Glomerular visceral epithelial cell (primary cell): ENCODE measurements around the gene PTPRT.

Experiments
- DNase-seq: peaks from one replicate; pipeline ENCODE4 v3.0.0-alpha.2; 2016; ENCODE audit errors: extremely low spot score

PTPRT gene

DNA sequence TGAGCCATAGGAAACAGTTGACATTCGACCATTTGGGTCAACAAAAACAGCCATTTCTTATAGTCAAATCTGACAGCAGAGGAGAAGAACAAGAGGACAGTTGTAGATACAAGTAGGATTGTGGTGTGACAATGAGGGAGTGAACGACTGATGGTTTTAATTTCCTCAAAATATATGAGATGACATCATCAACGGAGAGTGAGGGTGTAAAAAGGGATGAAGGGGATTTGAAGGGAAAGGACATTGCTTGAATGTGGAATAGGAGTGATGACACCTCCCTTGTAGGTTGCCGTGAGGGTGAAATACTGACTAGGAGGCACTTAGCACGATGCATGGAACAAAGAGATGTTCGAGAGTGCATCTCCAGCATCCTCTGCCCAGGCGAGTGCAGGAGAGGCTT, 1071.7 kb downstream of the PTPRT start:
- no peak for DNase-seq

DNA sequence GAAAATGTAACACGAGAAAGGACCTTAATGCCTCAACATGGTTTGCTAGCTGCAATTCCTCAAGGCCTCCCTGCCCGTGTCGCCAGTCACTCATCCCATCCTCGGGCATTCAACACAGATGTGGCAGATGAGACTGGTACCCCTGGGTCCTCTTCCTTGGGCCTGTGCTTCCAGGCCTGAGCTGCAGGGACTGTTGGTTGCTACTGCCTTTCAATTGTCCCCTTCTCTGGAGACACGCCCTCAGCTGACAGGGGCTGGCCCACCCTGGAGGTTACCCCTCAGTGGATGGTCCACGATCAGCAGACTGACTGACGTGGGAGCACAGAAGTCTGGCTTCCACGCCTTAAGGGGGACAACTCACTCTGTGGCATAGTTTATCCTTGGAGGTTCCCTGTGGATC, 1076.5 kb downstream of the PTPRT start:
- DNase-seq, result no peak

DNA sequence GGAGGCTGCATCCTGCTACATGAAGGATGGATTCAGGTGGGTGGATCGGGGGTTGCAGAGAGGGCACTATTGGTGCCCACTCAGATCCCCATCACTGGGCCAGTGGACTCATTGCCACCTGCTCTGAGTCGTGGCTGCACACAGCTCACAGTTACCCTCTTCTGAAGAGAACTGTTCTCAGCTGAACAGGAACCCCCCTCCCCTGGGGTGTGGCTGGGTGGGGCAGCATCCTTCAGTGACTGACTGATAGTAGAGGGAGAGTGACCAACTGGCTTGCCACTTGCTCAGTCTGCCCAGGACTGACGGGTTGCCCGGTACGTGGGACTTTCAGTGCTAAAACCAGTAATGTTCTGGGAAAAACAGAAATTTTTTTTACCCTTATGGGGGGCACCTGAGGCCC, 1077.5 kb downstream of the PTPRT start:
- no peak for DNase-seq

DNA sequence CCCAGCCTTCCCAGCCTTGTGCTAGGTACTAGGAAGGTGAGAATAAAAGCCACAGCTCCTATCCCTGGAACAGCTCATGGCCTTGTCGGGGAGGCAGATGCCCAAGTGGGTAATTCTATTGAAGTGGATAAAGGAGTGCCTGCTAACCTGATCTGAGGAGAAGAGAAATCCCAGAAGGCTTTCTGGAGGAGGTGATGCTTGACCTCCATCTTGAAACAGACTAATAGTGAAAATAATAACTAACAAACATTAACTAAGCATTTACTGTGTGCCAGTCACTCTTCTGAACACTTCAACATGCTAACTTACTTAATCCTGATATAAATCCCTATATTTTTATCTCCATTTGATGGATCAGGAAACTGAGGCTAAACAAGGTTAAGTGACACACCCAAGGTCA, 1078.4 kb downstream of the PTPRT start:
- no peak for DNase-seq

DNA sequence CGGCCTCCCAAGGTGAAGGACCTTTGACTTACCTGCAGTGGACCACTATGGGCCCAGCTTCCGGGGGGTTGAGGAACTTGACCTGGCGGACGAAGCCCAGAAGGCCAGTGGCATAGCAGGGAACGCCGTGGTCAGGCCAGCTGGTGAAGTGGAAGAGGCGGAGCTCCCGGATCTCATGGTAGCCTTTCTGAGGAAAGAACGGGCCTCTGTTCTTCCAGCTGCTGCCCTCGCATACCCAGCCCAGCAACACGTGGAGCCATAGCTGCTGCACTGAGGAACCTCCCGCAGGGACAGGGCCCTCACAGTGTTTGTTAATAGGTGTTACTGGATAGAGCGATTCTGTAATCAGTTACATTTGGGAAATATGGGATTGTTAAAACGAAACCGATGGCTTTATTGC, 1079.4 kb downstream of the PTPRT start:
- DNase-seq, result no peak

DNA sequence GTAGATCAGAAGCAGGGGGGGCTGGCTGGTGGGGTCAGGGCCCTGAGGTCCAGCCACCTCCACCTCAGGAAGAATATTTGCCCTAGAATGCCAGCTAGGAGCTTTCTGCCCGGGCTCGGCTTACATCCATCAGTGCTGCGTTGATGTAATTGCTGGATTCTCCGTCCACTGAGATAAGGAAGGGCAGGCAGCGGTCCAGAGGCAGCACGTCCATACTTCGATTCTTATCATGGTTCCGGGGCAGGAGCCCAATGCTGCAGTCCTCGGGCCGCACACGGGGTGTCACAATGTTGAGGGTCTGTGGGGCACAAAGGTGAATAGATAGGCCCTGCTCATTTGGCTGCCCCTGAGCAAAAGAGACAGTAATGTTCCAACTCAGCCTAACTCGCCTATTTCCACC, 1087.7 kb downstream of the PTPRT start:
- no peak for DNase-seq

DNA sequence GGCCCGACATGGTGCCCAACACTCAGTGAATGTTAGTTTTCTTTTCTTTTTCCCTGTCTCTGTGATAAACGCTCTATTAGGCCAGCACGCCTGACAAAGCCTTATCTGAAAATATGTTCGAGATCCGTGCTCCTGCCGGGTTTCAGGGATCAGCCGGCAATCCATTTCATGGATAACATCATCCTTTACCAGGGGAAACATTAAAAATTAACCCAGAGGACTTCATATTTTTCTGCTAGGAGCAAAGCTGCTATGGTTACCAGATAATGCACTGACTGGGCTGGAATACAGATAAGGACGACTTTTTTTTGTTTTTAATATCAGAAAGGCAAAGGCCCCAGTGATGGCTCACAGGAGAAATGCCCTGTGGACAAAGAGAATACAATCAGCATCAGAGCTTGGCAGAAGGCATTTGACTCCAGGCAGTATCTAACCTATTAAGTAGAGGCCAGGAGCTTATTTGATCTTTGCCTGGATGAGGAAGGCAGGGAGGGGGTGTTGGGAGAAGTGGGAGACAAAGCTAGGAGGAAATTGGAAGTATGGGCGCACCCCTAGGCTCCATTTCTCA, 1089.5 kb downstream of the PTPRT start:
- DNase-seq, result no peak

DNA sequence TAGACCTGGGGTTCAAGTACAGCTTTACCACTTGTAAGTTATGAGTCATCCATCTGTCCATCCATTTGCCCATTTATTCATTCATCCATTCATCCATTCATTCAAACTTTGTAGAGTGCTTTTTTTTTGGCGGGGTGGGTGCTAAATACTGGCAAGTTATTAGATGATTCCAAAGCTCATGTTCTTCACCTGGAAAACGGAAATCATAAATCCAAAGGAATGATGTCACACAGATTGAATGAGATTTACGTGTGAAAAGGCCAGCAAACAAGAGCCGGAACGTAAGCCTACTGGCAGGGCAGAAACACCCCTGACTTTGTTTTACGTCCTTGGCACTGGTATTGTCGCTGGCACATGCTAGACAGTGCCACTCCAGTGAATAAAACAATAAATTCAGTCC, 1090.6 kb downstream of the PTPRT start:
- DNase-seq, result no peak

DNA sequence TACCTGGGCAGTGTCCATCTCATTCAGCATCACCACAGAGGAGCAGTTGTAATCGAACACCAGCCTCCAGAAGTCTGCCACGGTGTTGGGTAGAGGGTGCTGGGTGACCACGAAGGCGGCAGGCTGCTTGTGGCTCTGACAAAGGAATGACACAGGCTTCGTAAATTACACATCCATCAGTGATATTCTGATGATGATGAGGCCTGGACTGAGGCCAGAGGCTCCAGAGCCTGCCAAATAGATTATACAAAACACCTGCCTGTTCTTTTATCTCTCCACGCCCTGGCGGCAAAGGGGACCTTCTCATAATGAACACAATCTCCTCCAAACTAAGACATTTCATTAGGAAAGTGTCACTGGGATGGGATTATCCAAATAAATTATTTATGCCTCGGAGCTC, 1091.3 kb downstream of the PTPRT start:
- DNase-seq, result no peak

DNA sequence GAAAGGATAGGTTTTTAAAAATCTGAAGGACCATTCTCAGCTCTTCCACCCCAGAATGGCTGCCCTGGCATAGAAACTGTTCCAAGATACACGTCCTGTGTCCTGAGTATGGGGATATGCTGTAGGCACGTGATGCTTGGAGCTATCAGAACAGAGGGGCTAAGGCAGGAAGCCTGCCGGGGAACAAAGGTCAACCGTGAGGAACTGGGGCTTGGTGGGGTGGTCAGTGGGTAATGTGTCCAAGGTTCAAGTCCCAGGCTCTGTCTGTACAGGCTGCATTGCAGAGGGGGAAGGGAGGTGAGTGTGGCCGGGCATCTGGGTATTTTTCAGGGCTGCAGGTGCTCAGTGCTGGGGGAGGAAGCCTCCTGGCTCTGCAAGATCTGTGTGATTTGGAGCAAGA, 1092.0 kb downstream of the PTPRT start:
- no peak for DNase-seq

DNA sequence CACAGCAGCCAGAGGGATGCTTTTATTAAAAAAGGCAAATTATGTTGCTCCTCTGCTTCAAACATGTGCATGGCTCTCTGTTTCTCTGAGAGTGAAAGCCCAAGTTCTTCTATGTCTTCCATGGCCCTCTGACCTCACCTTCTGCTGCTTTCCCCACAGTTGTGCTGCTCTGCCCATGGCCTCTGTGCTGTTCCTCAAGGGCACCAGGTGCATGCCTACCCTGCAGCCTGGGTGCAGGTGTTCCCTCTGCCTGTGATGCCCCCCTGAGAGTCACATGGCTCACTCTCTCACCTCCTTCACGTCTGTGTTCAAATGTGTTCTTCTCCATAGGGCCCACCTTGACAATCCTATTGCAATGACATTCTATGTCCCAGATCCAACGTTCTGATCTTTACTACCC, 1094.5 kb downstream of the PTPRT start:
- DNase-seq, result no peak

DNA sequence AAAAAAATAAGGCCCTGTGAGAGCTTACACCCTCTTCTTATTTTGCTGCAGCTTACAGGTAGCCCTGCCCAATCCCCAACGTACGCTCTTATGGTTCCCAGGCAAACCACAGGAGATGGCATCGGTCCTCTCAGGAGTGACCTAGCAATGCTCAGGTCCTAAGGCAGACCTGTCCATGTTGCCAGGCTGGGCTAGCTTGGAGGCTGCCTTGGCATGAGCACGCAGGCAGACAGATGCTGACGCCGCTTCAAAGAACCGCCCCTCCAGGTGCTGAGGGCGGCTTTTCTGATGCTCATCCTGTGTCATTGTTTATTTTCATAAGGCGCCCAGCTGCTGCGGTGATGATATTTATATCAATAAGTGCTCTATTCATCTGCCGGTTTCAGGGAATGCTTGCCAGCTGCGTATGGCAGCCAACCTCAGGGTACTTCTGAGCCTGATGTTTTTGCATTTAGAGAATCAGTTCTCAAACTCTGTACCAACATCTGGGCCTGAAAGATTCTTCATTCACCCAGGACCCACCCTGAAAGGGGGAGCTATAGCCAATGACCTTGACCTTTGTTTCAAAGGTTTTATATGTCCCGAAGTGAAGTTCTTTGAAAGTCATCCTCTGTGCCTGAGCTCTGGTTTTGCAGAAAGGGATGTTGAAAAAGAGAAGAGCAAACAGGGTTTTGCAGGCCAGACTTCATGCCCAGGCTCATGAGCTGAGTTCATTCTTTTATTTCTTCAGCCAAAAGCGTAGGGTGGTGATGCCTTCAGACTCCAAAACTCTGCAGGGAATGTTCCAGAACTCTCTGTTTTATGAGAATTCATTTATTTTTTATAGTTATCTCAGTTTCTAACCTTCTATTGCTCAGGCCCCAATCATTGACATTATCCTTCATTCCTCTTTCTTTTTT, 1095.9 kb downstream of the PTPRT start:
- no peak for DNase-seq

DNA sequence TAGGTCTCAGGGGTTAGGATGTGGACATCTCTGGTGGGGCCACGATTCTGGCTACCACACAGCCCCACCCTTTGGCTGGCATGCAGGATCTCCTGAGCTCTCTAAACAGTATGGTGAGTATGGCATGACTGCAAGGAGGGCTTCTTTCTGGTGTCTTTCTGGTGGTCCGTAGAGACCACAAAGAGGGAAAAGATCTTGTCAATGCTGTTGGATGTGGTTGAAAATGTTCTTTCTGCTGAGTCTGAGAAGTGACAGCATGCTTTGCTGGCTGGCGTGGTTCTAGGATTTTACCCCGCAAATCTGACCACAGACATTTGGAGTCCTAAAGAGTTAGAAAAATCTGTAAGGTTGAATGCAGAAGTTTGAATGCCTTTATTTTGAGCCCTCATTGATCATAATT, 1096.7 kb downstream of the PTPRT start:
- DNase-seq, result no peak

DNA sequence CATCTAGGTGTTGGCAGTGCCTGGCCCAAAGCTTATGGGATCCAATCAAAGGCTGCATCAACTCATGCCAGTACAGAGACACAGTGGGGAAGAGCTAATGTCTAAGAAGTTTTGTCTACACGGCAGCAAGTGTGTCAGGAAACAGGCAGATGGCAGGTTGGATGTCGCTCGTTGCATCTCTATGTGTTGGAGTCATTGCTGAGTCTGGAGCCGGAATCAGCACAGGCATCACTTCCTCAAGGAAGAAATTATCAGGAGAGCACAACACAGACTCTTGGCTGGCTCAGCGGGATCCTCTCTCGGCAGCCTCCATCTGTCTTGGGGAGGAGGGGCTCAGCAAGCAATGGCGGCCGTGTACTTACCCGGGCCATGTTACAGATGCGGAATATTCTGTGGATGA, 1104.3 kb downstream of the PTPRT start:
- DNase-seq, result no peak

DNA sequence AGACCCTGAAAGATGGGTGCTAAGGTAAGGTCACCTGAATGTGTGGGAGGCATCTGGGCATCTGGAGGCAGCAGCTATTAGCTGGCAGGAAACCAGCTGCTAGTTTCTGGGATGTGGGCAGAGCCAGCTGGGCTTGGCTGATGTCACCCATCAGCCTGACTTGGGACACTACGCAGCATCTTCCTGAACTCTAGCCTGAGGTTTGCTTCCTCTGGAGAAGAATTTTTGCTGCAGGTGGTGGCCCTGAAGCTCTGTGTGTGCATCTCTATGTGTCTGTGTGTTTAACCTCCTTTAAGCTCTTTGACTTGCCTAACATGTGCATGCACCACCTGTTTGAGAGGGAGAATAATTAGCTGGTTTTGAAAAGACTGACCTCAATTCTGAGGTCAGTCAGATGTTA, 1106.4 kb downstream of the PTPRT start:
- no peak for DNase-seq

DNA sequence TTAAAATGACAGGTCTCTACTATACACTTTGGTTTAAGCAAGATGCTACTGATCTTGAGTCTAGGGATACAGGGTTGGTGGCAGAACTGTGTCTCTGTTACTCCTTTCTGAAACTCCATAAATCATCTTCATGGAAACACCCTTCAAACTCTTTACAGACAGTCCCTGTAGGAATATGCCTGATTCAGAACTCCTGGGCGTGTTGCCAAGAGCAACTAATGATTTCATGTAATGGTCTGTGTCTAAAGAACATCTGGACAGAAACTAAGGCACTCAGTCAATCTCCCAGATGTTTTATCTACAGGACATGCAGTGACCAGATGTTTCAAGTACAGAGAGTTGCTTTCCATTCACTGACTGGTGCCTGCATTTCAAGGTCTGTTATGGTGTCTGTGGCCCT, 1107.1 kb downstream of the PTPRT start:
- DNase-seq, result no peak

DNA sequence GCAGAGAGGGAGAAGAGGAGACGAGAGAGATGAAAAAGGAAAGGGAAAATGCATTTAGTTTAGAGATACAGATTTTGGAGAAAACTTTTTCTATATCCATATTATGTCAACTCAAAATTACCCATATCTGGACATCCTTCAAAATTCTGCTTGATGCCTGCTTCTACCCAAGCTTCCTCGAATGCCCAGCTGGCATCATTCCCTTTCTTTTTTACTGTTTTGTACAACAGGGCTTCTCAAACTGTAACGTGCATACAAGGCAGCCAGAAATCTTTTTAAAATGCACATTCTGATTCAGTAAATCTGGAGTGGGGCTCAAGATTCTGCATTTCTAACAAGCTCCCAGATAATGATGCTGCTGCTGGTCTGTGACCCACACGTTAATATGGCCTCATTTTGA, 1108.8 kb downstream of the PTPRT start:
- no peak for DNase-seq

DNA sequence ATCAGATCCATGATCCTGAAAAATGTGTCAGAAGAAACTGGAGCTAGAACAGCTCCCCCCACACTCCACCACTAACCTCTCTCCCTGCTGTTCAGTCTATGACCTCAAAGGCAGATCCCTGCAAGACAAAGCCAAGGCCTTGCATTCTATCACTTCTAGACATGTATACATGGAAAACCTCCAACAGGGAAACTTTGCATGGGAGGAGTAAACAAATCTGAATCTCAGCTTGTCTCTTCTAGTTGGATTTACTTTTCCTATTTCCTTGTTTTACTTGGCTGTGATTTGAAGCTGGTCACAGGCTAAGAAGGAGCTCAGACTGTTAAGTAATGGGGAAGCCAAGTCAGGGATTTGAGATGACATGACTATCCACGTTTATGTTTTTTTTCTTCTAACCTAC, 1114.8 kb downstream of the PTPRT start:
- no peak for DNase-seq

DNA sequence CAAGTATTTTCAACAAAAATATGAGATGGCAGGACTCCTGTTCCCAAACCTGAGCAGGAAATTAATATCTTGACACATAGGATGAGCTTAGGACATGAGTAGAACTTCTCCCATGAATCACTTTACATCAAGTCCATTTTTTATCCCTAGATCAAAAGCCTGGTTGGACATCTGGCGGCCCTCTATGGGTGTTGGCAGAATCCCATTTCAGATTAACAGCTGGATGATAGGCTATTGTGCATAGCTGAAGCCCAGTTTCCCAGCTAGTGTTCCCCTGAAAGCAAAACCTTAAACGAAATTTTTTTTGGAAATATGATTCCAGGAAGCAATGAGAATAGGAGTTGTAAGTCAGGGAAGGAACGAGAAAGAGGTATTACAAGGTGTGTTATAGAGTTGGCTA, 1122.1 kb downstream of the PTPRT start:
- DNase-seq, result no peak

DNA sequence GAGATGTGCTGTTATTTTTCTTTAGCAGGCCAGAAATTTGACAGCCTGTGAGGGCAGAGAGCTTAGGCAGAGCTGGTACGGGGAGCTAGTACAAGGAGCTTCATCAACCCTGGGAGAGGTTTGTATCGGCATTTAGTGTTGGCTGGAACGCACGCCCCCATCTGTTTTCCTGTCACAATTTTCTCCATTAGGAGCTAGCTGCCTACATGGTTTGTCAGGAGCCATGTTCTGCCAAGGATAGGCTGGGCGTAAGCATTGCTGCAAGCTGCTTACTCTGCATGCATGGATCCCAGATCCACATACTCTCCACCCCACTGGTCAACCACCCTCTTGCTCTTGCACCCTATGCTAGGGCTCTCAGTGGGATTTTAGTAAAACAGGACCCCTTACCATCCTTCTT, 1122.5 kb downstream of the PTPRT start:
- no peak for DNase-seq

DNA sequence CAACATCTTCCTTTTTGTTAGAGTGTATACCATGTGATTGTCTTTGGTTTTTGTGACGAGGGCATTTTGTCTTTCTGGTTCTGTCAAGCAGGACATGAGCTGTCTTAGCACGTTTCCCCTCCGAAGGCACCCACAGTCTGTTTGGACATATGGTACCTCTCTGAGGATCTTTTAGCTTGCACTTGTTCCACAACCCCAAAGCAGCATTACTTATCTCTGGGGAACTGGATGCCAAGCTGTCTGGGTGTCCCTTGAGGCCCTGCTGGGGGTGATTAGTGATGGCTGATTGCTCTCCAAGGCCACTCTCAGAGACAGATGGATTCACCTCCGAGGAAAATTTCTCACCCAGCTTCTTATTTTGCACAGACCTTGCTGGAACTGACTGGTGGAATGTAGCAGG, 1126.6 kb downstream of the PTPRT start:
- no peak for DNase-seq

DNA sequence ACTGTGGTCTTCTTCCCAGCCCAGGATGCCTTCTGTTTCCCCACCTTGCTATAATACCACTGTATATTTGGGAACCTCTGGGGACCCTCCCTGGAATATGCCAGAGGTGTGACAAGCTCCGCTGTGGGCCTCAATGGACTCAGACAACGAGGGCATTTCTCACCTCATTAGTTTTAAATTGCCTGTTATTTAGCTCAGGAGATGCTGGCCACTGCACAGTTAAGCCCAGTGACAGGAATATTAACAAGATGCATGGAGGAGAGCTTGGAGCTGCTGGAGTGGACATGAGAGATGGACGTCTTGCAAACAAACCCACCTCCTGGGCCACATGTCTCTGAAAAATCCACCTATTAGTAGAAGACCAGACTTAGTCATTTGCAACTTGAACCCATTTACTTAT, 1136.4 kb downstream of the PTPRT start:
- DNase-seq, result no peak

DNA sequence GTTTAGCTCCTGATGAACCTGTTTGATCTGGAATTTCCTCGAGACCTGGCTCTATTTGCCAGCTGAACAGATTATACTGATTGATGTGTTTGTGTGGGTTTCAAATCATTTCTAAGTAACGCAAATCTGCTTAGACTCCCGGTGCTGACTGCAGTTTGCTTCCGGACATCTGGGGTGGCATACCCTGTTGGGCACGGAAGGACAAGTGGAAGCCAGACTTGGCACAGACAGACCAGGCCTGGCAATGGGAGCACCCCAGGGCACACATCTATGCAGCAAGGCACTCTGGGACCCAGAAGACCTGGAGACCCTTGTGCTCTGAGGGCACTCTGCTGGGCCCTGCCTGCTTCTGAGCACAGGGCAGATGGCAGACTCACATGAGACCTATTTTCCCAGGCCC, 1137.8 kb downstream of the PTPRT start:
- no peak for DNase-seq
